ENCODE data around the gene PRPF8.

DNA sequence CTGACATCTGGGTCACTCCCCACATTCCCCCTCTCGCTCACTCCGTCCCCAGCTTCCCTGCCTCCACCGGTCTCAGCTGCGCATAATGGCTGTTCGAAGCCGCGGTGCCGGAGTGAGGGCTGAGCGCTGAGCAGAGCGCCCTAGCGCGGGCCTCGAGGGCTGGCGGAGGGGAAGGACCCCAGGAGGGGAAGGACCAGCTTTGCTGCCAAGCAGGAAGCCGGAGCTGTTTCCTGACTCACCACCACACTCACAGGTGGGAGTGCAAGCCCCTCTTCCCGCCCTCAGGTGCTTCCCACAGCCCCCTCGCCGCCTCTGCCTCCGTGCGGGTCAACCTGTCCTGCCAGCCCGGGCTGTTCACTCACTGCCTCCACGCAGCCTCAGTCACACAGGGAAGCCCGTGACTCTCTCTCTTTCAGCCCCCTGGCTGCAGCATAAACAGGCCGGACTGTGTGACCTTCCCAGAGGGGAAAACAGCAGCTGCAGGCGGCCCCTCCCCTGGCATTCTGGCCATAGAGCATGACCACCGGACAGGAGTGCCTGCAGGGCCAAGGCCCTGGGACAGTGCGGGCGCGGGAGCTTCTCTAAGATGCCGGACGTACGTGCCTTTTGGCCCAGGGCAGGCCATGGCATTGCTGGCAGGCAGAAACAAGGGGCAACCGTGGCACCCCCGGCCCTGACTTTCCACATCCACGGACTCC is 79.7 kb downstream of the PRPF8 start:
- TF ChIP-seq, protein P1, sequence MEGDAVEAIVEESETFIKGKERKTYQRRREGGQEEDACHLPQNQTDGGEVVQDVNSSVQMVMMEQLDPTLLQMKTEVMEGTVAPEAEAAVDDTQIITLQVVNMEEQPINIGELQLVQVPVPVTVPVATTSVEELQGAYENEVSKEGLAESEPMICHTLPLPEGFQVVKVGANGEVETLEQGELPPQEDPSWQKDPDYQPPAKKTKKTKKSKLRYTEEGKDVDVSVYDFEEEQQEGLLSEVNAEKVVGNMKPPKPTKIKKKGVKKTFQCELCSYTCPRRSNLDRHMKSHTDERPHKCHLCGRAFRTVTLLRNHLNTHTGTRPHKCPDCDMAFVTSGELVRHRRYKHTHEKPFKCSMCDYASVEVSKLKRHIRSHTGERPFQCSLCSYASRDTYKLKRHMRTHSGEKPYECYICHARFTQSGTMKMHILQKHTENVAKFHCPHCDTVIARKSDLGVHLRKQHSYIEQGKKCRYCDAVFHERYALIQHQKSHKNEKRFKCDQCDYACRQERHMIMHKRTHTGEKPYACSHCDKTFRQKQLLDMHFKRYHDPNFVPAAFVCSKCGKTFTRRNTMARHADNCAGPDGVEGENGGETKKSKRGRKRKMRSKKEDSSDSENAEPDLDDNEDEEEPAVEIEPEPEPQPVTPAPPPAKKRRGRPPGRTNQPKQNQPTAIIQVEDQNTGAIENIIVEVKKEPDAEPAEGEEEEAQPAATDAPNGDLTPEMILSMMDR (IDR thresholded peaks at IDR 0.05): no peak
- no peak for TF ChIP-seq POLR2AphosphoS5 (IDR thresholded peaks at IDR 0.05; ENCODE audit: low read depth, low read length)
